Measurements from ENCODE around the gene MIA.
A peak's percentile ranks its signal among the peaks of the same experiment; 100 is the strongest.

Gene MIA

GRCh38 chr19:40799558-40800338 is 24.4 kb downstream of the MIA start:
- no peaks in the 10 kb centered on the region for H3K27me3 ChIP-seq (ENCODE audit: insufficient read depth, low read depth)
- no peak overlapping the region for H2AFZ ChIP-seq (ENCODE audit: low read depth)
- H3K36me3 ChIP-seq (ENCODE audit: insufficient read depth): no peaks in the 10 kb centered on the region
- H3K27ac ChIP-seq: no peak overlapping the region
- H3K79me2 ChIP-seq (ENCODE audit: insufficient read depth, low read depth): peaks cover 18% of the 10 kb centered on the region
- H3K4me2 ChIP-seq: peak overlapping the region; percentile 96
- H4K20me1 ChIP-seq (ENCODE audit: insufficient read depth): 0 out of 2 replicates have a peak, but pooled peaks cover 3% of the 10 kb centered on the region
- peaks cover 37% of the 10 kb centered on the region for H3K4me1 ChIP-seq (ENCODE audit: low read depth, poor library complexity, severe bottlenecking)
- TF ChIP-seq, protein P1, sequence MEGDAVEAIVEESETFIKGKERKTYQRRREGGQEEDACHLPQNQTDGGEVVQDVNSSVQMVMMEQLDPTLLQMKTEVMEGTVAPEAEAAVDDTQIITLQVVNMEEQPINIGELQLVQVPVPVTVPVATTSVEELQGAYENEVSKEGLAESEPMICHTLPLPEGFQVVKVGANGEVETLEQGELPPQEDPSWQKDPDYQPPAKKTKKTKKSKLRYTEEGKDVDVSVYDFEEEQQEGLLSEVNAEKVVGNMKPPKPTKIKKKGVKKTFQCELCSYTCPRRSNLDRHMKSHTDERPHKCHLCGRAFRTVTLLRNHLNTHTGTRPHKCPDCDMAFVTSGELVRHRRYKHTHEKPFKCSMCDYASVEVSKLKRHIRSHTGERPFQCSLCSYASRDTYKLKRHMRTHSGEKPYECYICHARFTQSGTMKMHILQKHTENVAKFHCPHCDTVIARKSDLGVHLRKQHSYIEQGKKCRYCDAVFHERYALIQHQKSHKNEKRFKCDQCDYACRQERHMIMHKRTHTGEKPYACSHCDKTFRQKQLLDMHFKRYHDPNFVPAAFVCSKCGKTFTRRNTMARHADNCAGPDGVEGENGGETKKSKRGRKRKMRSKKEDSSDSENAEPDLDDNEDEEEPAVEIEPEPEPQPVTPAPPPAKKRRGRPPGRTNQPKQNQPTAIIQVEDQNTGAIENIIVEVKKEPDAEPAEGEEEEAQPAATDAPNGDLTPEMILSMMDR (conservative IDR thresholded peaks at IDR 0.05; ENCODE audit: low read depth, low read length): no peak
- peak overlapping the region; percentile 45; the same call in 1 of the 2 replicates for H3K9ac ChIP-seq
- H3K4me3 ChIP-seq (IDR thresholded peaks at IDR 0.05; ENCODE audit: insufficient read depth, low read depth, low read length): no peak overlapping the region

- Histone ChIP-seq H3K27ac (no peak overlapping the region), H2AFZ (ENCODE audit: low read depth) (no peak overlapping the region), H3K4me3 (IDR thresholded peaks at IDR 0.05; ENCODE audit: insufficient read depth, low read depth, low read length) (no peak overlapping the region), H3K4me2 (peak overlapping the region; percentile 96), H3K9ac (peak overlapping the region; percentile 45; the same call in 1 of the 2 replicates), H4K20me1 (ENCODE audit: insufficient read depth) (0 out of 2 replicates have a peak, but pooled peaks cover 9% of the 10 kb centered on the region), H3K79me2 (ENCODE audit: insufficient read depth, low read depth) (peaks cover 18% of the 10 kb centered on the region), H3K27me3 (ENCODE audit: insufficient read depth, low read depth) (no peaks in the 10 kb centered on the region), H3K4me1 (ENCODE audit: low read depth, poor library complexity, severe bottlenecking) (peaks cover 37% of the 10 kb centered on the region), H3K36me3 (ENCODE audit: insufficient read depth) (no peaks in the 10 kb centered on the region)
- TF ChIP-seq, protein P1 (conservative IDR thresholded peaks at IDR 0.05; ENCODE audit: low read depth, low read length): no peak
Measured at GRCh38 chr19:40800339-40800996, 25.1 kb downstream of the MIA start.

GRCh38 chr19:40800997-40801377 is 25.7 kb downstream of the MIA start:
- H3K4me2 ChIP-seq: no peak overlapping the region
- H3K36me3 ChIP-seq (ENCODE audit: insufficient read depth): no peaks in the 10 kb centered on the region
- H2AFZ ChIP-seq (ENCODE audit: low read depth): no peak overlapping the region
- H3K79me2 ChIP-seq (ENCODE audit: insufficient read depth, low read depth): peaks cover 18% of the 10 kb centered on the region
- TF ChIP-seq, protein P1 (conservative IDR thresholded peaks at IDR 0.05; ENCODE audit: low read depth, low read length): no peak
- no peak overlapping the region for H3K27ac ChIP-seq
- H3K4me3 ChIP-seq (IDR thresholded peaks at IDR 0.05; ENCODE audit: insufficient read depth, low read depth, low read length): no peak overlapping the region
- no peak overlapping the region for H3K9ac ChIP-seq
- H3K27me3 ChIP-seq (ENCODE audit: insufficient read depth, low read depth): no peaks in the 10 kb centered on the region
- peaks cover 37% of the 10 kb centered on the region for H3K4me1 ChIP-seq (ENCODE audit: low read depth, poor library complexity, severe bottlenecking)
- 0 out of 2 replicates have a peak, but pooled peaks cover 9% of the 10 kb centered on the region for H4K20me1 ChIP-seq (ENCODE audit: insufficient read depth)

DNA sequence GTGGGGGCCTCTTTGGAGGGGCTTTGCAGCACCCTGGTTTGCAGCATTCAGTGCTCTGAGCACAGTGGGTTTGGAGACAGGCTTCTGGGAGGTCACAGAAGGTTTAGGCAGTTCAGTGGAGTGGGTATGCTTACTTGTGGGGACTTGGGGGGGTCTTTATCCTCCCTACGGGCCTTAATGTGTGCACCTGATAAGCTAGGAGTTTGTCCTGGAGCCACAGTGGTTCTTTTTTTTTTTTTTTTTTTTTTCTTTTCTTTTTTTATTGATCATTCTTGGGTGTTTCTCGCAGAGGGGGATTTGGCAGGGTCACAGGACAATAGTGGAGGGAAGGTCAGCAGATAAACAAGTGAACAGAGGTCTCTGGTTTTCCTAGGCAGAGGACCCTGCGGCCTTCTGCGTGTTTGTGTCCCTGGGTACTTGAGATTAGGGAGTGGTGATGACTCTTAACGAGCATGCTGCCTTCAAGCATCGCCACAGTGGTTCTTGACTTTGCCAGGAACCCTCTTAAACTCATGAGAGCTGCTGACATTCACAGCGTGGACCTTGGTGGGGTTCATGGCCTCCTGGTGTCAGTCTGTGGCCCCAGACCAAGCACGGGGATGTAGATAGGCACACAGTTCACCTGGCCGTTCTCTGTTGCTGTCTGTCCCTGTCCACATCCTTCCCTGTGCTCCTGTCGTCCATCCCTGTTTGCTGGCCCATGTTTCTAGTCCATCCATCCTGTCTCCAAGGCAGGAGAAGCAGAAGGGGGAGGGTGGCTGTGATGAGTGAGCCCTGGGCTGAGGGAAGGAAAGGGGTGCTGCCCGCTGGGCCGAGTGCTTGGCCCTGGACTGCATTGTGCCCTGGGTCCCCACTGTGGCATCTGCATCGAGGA is 26.3 kb downstream of the MIA start:
- Histone ChIP-seq H3K36me3 (ENCODE audit: insufficient read depth) (no peaks in the 10 kb centered on the region), H2AFZ (ENCODE audit: low read depth) (no peak overlapping the region), H3K9ac (no peak overlapping the region), H3K4me3 (IDR thresholded peaks at IDR 0.05; ENCODE audit: insufficient read depth, low read depth, low read length) (no peak overlapping the region), H3K79me2 (ENCODE audit: insufficient read depth, low read depth) (peaks cover 18% of the 10 kb centered on the region), H3K27ac (no peak overlapping the region), H3K4me1 (ENCODE audit: low read depth, poor library complexity, severe bottlenecking) (peaks cover 37% of the 10 kb centered on the region), H3K27me3 (ENCODE audit: insufficient read depth, low read depth) (no peaks in the 10 kb centered on the region), H3K4me2 (no peak overlapping the region; the same call in 1 of the 2 replicates), H4K20me1 (ENCODE audit: insufficient read depth) (0 out of 2 replicates have a peak, but pooled peaks cover 9% of the 10 kb centered on the region)
- TF ChIP-seq, protein P1 (conservative IDR thresholded peaks at IDR 0.05; ENCODE audit: low read depth, low read length): no peak

Measured in KMS-11 (cell line).